Left lung (tissue), 10 donors: ENCODE data around the gene ATRN. TPM values are rescaled to one million over a fixed set of nuclear protein-coding genes. Genes with fewer than 3 reads are reported as not detected.
A peak's percentile ranks its signal among the peaks of the same experiment; 100 is the strongest.

Experiments used
- ATAC-seq: fragments of 200-7000 bp; cut with Tn5 transposase; one replicate; pipeline ENCODE4 v1.9.1; 2020; ENCODE audit warnings: moderate library complexity
- DNase-seq, 4 donors: peaks; one replicate each; pipeline ENCODE4 v3.0.0-alpha.2; 2013 to 2020
- H3K27ac ChIP-seq, 2 donors: fragments of 200-600 bp; sonication (generic) in 1 of 2; one replicate each; pipeline versions ENCODE4 v1.5.0 to v1.8.0; 2020 to 2021
- H3K27me3 ChIP-seq, 2 donors: fragments of 200-600 bp; sonication (generic) in 1 of 2; one replicate each; pipeline versions ENCODE4 v1.5.0 to v1.8.0; 2020 to 2021
- H3K36me3 ChIP-seq, 2 donors: fragments of 200-600 bp; sonication (generic) in 1 of 2; one replicate each; pipeline versions ENCODE4 v1.5.0 to v1.8.0; 2020 to 2021
- H3K4me1 ChIP-seq, 2 donors: fragments of 200-600 bp; one replicate each; pipeline ENCODE4 v1.8.0; 2021
- H3K4me3 ChIP-seq, 2 donors: fragments of 200-600 bp; sonication (generic) in 1 of 2; one replicate each; pipeline versions ENCODE4 v1.5.0 to v1.8.0; 2020 to 2021; ENCODE audit warnings: mild to moderate bottlenecking in 1 of 2
- H3K9me3 ChIP-seq, 2 donors: fragments of 200-600 bp; sonication (generic) in 1 of 2; one replicate each; pipeline versions ENCODE4 v1.5.0 to v1.8.0; 2020 to 2021
- CTCF ChIP-seq, 2 donors: fragments of 200-600 bp; sonication (generic) in 1 of 2; IDR thresholded peaks; one replicate each; pipeline versions ENCODE4 v1.5.0 to v1.8.0; 2021; ENCODE audit warnings: antibody characterized with exemption in 2 of 2
- intact Hi-C, 2 donors: fragments of 100-400 bp; cut with DNase I; formaldehyde crosslinking; loops; one replicate each; pipeline versions ENCODE4 v1.11.2 to v1.14.2; 2022
- polyA plus RNA-seq, 6 donors: library from polyadenylated mRNA; unstranded; fragments of 120-200 nt; gene quantifications; one replicate each; pipeline ENCODE4 v1.2.1, GENCODE V29; 2013; ENCODE audit not compliant: insufficient read length in 6 of 6
- total RNA-seq, 2 donors: library from RNA; stranded (reverse); fragmentation: NEBNext Ultra II Directional; extraction: Animal tissue kit (Norgen Biotek cat#: 25700); gene quantifications; one replicate each; pipeline ENCODE4 v1.2.1, GENCODE V29; 2021
- donor health status: DM: no; HTN: yes; CAD: no.
- donor health status: DM: no; HTN: no; CAD: no.

Gene ATRN
- total and polyA plus RNA-seq, 8 donors: 28.8 to 39.5 (median 35.6) TPM

GRCh38 chr20:3685341-3685740, 214.5 kb downstream of the ATRN start:
- ATAC-seq: no peak
- intact Hi-C loops: no loop called here
- H3K9me3 ChIP-seq: no peaks in the 10 kb centered on the region
- no peak for TF ChIP-seq CTCF (IDR thresholded peaks at IDR 0.05)
- no peak for DNase-seq
- no peak overlapping the region for H3K4me3 ChIP-seq
- no peaks in the 10 kb centered on the region for H3K36me3 ChIP-seq
- peaks cover 17 to 42% of the 10 kb centered on the region in 2 donors for H3K27me3 ChIP-seq
- H3K4me1 ChIP-seq: peaks cover 2 to 19% of the 10 kb centered on the region in 2 donors
- no peak overlapping the region for H3K27ac ChIP-seq

GRCh38 chr20:3686421-3686820, 215.6 kb downstream of the ATRN start:
- H3K27ac ChIP-seq: no peak overlapping the region
- H3K27me3 ChIP-seq: peaks cover 13 to 32% of the 10 kb centered on the region in 2 donors
- no peaks in the 10 kb centered on the region for H3K9me3 ChIP-seq
- peaks cover 2 to 14% of the 10 kb centered on the region in 2 donors for H3K4me1 ChIP-seq
- H3K4me3 ChIP-seq: no peak overlapping the region
- H3K36me3 ChIP-seq: peaks cover 0 to 4% of the 10 kb centered on the region in 2 donors
- intact Hi-C loops: no loop called here
- no peak for TF ChIP-seq CTCF (IDR thresholded peaks at IDR 0.05)
- no peak for DNase-seq
- no peak for ATAC-seq

GRCh38 chr20:3686867-3687321, 216.1 kb downstream of the ATRN start:
- H3K27ac ChIP-seq: peak overlapping the region in 1 of 2 donors; percentile 30
- ATAC-seq: peak; percentile 75
- intact Hi-C loops: no loop called here

GRCh38 chr20:3687655-3688054, 216.8 kb downstream of the ATRN start:
- peak; percentile 60 for ATAC-seq
- DNase-seq: no peak
- intact Hi-C loops: no loop called here

More at GRCh38 chr20:3686867-3687321, 216.1 kb downstream of the ATRN start:
- peaks cover 0 to 4% of the 10 kb centered on the region in 2 donors for H3K36me3 ChIP-seq
- H3K9me3 ChIP-seq: no peaks in the 10 kb centered on the region
- peaks cover 8 to 27% of the 10 kb centered on the region in 2 donors for H3K27me3 ChIP-seq
- TF ChIP-seq CTCF (IDR thresholded peaks at IDR 0.05): no peak
- H3K4me1 ChIP-seq: peaks cover 0 to 9% of the 10 kb centered on the region in 2 donors
- no peak overlapping the region for H3K4me3 ChIP-seq
- DNase-seq: peak in 3 of 4 donors; percentile 71 to 93 (median 88)

GRCh38 chr20:3689978-3690377, 219.2 kb downstream of the ATRN start:
- peaks cover 0 to 5% of the 10 kb centered on the region in 2 donors for H3K4me1 ChIP-seq
- DNase-seq: no peak
- H3K9me3 ChIP-seq: no peaks in the 10 kb centered on the region
- peaks cover 0 to 13% of the 10 kb centered on the region in 2 donors for H3K36me3 ChIP-seq
- no peak for TF ChIP-seq CTCF (IDR thresholded peaks at IDR 0.05)
- ATAC-seq: no peak
- H3K27ac ChIP-seq: no peak overlapping the region
- intact Hi-C loops: no loop called here
- H3K4me3 ChIP-seq: no peak overlapping the region
- H3K27me3 ChIP-seq: no peaks in the 10 kb centered on the region

More at GRCh38 chr20:3687655-3688054, 216.8 kb downstream of the ATRN start:
- H3K9me3 ChIP-seq: no peaks in the 10 kb centered on the region
- H3K4me1 ChIP-seq: peaks cover 0 to 5% of the 10 kb centered on the region in 2 donors
- H3K4me3 ChIP-seq: no peak overlapping the region
- peaks cover under 1 to 19% of the 10 kb centered on the region in 2 donors for H3K27me3 ChIP-seq
- no peak for TF ChIP-seq CTCF (IDR thresholded peaks at IDR 0.05)
- peaks cover 0 to 12% of the 10 kb centered on the region in 2 donors for H3K36me3 ChIP-seq
- peak overlapping the region in 1 of 2 donors; percentile 30 for H3K27ac ChIP-seq
